GDM1 (cell line): Measurements from ENCODE around the gene CDK6.
A peak's percentile ranks its signal among the peaks of the same experiment; 100 is the strongest.

ENCODE experiments used
- DNase-seq: peaks from one replicate; lab custom pipeline; 2025; lab: John Stamatoyannopoulos, UW

Gene CDK6

DNA sequence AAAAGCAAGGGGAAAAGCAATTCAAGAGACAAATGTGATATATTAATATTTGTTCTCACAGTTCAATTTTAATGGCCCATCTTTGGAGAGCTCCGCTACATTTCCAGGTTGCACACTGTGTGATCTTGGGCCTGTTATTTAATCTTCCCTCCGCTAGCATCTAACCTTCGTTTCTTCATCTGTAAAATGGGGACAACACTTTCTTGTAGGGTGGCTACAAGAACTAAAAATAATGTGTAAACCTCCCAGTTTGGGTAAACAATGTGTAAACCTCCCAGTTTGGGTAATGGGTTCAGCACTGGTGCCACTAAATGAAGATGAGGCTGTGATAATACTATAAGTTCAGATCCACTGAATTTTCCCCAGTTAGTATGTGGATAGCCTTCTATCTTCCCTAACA is 99.5 kb downstream of the CDK6 start:
- no peak for DNase-seq

DNA sequence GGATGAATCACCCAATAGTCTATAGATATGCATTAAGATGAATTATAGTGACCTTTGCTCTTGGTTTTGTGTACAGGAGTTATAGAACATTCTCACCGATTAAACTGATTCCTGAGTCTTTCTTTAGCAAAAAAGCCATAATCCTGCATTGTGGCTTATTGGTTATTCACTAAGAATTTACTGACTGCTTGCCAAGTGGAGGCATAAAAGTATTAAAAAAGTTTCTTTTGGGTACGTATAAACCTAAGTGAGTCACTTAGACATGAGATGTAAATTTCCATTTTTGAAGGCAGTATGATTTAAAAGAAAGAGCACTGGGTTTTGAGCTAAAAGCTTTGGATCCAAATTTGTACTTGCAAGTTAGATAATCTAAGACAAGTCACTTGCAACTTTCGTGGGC is 100.7 kb downstream of the CDK6 start:
- DNase-seq: no peak

DNA sequence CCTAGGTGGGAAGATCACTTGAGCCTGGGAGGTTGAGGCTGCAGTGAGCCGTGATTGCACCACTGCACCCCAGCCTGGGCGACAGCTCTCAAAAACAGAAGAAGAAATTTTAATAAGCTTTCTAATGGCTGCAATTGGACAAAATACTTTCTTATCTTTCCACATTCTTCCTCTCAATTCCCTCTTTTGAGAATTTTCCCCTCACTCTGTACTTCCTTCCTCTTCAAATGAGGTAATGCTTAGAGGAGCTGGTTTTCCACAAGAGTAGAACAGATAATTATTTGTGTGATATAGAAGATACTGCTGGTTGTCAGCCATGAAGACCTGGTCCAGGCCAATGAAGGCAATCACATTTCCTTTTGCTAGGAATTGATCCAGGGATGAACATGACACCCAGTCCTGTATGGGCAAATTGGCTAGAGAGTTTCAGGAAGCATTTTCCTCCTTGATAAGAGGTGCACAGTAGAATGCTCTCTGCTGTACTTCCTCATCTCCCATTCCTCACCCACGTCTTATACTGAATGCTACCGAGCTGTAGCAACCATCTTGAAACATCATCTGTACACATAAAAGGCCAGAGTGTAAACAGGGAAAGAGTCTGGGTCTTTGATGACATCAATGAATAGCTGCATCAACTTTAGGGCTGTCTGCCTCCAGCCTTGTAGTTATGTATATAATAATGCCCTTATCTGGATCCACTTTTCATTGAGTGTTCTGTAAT is 103.9 kb downstream of the CDK6 start:
- DNase-seq: peak; percentile 21

DNA sequence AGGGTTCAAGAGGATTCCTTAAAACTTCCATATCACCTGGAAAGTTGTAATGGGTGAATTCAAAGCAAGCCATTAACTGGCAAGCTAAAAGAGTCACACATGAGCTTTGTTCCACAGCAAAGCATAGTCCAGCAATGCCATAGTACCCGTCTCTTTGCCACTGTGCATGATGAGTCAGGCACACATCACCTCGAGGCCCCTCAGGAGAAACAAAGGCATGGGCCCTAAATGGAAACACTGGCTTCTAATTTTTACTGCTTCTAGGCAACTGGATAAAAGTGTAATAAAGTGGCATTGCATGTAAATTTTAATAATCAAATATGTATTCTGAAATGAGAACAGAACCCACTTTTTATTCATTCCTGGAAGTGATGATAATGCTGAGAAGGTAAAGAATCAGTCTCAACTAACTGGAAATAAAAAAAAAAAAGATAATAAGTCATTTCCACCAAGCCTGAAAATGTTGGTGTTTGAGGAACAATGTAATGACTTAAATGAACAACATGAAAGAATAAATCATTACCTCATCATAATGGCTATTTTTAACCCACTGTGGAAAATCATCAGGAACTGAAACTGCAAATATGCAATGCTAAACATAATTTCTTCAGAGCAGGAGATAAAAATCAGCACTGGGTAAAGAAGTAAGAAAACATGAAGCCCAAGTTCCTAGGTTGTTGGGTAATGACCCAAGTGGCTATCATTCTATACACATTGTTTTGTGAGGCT is 104.9 kb downstream of the CDK6 start:
- no peak for DNase-seq

DNA sequence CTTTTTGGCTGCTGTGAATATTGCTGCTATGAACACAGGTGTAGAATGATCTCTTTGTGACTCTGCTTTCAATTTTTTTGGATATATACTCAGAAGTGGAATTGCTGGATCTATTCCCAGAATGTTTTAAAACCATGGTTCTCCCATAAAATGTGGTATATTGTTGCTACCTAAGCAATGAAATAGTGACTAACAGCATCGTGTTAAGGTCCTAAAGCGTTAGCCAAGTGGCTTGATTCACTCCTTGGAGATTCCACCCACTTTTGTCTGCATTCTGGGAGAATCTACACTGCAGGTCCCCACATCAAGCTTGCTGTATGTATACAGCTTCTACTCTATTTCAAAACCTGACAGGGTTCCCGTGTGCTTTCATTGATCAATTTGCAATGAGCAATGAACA is 105.6 kb downstream of the CDK6 start:
- DNase-seq: no peak

DNA sequence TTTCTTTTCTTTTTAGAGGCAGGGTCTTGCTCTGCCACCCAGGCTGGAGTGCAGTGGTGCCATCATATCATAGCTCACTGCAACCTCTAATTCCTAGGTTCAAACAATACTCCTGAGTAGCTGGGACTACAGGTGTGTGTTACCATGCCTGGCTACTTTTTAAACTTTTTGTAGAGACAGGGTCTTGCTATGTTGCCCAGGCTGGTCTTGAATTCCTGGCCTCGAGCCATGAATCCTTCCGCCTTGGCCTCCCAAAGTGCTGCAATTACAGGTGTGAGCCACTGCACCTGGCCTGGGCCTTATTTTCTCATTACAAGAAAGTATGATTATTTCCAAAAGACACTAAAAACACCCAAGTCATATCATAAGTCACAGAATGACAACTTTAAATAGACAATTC is 106.6 kb downstream of the CDK6 start:
- no peak for DNase-seq

DNA sequence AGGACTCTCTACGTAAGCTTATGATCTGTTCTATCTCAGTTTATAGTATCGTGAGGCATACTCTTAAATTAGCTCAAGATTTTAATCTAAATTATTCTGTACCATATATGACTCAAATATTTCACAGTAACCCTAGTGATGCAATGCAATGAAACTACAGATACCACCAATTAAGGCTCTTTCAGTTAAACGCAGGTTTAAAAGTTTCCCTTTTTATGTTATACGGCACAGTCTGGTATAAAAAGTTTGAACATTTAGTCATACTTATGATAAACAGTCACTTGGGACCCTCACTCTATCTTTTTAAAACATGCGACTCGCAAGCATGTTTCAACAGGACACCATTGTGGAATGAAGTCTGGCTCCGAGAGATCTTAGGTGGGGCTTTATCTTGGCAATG is 107.2 kb downstream of the CDK6 start:
- no peak for DNase-seq

DNA sequence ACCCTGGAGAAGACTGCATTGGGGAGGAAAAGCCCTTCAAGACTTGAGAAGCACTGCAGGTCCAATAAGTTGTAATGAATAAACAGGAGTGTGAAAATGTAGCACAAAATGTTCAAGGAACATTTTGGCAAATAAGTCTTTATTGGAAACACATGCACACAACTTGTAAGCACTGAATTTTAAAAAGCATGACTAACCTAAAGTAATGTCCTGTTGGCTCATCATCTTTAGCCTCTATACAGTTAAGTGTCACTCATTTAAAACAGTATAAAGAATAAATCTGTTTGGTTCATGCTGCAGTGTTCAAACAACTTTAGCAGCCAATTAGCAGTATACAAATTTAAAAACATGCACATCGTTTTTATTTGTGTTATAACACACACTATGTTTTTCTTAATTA is 108.6 kb downstream of the CDK6 start:
- no peak for DNase-seq

DNA sequence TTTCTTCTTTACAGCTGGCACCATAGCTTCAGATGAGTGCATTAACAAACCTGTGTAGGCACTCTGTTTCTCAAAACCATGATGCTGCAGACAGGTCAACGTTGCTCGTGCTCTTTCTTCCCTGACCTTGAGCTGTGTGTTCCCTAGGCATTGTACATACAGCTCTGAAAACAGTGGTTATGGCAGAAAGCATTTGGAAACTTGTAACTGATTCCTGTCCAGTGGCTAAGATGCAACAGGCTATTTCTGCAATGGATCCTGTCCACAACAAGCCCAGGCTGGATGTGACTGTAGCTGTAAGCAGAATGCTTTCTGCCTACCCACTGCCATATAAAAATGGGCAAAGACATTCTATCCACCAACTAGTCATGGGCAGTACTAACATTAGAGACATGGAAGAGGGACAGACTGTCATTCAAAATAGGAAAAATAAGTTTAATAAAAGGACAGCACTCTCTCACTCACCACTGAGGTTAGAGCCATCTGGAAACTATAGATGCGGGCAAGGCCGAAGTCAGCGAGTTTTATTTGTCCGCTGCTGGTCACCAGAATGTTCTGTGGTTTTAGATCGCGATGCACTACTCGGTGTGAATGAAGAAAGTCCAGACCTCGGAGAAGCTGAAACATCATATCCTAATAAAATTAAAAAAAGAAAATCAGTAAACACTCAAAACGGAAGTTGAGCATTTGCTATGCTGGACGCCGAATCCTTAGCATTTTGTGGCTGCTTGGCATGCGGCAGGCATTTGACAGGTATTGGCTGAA is 111.0 kb downstream of the CDK6 start:
- DNase-seq: no peak

DNA sequence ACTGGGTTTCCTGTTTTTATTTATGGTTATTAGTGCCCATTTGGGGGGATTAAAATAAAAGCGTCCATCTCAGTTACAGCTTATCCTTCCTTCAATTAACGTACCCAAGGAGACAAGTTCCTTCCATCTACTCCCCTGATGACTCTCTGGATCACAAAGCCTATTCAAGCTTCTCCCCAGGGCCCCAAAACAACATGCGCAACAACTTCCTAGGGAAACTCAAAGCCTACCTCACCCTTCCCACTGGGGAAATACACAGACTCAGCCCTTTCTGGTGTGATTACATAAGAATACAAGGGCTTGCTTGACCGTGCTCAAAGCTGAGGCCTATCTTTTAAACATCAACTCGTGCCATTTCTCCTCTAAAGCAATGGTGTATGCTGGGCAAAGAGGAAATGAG is 112.4 kb downstream of the CDK6 start:
- no peak for DNase-seq

DNA sequence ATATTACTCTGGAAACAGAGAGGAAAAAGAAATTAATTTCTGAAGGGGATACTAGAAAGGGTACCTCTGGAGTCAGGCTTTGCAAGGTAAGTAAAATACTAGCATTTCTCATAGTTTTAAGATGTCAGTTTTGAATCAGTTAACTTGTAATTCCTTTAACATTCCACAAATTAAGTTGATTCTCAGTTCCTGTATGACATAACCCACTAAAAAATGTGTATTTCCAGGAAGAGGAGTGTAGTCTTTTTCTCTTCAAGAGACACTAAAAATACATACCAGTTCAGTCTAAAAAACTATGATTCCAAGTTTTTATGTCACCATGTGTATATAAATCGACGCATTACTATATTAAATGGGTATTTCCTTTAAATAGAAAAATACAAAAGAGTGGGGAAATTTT is 113.2 kb downstream of the CDK6 start:
- no peak for DNase-seq

DNA sequence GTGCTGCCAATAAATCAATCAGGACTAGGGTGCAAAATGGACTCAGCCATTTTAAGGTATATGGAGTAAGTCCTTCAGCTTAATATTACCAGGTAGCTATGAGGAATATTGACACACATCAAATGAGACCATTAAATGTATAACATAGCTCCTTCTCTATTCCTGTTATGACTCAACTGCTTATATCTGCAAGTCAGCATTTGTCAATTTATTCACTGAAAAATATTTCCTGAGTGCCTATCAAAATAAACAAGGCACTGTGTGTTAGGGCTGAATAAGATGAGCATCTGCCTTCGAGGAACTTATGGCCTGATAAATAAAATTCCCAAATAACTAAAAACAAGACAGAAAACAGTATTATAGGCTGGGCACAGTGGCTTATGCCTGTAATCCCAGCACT is 113.8 kb downstream of the CDK6 start:
- DNase-seq: no peak

DNA sequence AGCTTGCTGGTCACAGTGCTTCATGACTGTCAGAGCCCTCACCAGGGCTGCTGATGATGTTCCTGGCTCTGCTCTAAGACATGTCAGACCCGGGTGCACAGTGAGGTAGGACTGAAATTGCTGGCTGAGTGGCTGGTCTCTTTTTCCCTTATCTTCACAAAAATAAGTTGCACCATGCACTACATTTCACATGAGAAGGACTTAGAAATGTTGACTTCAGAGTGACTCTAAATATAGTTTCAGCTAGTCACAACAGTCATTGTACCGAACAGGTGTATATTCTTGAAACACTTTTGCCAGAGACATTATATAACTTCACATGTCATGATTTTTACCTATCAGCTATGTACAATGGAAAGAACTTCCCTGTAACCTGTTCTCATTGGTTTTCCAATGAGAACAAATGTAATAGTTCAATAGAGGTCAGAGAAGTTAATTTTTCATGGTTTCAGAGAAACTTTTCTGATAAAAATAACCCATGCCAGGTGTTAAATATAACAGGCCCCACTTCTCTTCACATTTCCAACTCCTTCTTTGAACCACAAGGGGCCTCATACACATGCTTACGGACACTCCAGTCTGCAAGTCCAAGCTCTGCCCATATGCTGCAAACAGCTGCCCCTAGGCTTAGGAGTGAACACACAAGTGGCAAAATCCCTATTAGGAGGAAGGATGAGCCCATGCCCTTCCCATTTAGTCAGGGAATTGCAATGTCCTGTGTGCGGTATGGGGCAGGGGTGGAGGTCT is 115.6 kb downstream of the CDK6 start:
- no peak for DNase-seq

DNA sequence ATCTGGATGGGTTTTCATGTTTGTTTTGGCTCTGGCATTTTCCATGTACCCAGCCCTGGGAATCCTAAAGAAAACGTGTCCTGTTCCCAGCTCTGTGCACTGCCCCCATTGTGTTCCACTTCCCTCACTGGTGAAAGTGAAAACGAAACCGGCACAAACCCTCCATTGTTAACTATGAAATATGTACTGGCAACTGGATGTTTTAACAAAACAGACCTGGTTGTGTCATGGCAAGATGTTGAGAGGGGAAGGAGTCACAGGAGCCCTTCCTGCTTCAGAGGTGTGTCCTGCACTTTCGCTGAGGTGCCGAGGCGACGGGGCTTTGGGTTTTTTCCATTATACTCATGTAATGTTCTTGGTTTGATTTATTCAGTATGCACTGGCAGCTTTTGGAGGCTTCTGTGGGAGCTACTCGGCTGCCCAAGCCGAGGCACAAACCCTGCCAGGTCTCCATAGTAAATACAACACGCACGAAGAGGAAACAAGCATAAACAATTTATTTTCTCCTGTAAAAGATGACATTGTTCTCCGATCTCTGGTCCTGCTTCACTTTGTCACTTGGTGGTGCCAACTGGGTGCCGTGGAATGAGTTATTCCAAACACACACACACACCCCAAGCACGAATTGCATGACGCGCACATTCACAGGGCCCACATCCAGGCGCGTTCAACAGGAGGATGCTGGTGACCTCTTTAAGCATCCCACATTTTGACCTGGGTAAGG is 118.2 kb downstream of the CDK6 start:
- no peak for DNase-seq

DNA sequence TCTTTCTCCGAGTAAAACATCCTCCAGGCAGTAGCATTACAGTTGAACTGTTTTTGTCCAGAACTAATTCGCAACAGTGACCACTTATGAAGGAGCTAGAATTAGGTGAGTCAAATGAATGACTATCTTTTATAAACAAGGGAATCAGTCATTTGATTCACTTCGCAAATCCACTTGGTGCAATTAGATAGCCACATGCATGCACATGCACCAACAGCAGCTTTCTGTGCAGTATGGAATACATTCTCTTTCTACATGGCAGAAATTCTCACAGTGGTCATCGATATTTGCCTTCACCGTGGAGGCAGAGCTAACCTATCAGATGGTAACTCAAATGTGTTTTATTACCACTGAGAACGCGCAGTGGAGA is 118.8 kb downstream of the CDK6 start:
- DNase-seq: no peak

DNA sequence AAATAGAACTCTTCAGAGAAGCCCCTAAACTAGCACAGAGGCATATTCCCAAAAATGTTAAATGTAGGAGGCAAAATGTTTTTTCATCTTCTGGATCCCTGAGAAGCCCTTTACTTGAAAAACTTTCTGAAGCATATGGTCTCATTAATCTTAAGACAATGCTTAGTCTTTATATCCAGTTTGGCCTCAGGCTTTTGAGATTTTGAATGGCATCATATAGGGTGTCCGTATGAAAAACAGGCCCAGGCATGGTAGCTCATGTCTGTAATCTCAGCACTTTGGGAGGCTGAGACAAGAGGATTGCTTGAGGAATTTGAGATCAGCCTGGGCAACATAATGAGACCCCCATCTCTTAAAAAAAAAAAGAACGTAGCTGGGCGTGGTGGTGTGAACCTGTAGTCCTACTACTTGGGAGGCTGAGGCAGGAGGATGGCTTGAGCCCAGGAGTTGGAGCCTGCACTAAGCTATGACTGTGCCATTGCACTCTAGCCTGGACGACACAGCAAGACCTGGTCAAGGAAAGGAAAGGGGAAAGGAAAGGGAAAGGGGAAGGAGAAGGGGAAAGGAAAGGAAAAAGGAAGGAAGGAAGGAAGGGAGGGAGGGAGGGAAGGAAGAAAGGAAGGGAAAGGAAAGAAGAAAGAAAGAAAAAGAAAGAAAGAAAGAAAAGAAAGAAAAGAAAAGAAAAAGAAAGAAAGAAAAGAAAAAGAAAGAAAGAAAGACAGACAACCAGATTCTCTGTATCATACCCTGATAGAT is 119.4 kb downstream of the CDK6 start:
- no peak for DNase-seq

DNA sequence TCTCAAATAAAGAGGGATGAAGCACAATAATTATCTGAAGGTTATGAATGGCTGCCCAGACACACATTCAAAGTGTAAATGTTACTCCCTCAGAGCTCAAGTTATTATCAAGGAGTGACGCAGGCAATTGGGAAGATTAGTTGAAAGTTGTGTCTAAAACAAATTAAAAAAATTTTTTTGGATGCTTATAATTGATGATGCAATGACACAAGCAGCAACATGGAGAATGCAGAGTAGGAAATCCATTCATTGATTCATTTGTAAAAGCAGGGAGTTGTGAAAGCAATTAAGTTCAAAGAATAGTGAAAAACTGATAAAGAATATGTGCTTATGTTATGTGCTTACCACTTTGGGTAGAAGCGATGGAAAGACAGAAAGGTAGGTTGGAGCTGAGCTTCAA is 120.4 kb downstream of the CDK6 start:
- DNase-seq: no peak

DNA sequence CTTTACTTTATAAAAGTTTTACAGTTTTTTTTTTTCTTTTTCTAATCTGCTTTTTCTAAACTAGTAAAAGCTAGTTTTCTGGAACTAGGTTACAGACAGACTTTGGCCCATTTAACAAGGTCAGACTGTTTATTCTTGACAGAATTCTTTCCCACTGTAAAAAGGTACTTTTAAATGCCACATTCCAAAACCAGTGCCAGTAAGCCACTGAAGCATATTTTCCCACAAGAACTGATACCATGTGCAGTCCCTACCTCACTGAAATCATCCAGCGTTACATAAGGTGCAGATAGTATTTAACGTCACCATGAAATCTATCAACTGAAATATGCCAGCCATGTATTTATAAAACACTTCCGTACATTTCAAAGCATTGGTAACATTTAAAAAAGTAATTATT is 121.6 kb downstream of the CDK6 start:
- no peak for DNase-seq

DNA sequence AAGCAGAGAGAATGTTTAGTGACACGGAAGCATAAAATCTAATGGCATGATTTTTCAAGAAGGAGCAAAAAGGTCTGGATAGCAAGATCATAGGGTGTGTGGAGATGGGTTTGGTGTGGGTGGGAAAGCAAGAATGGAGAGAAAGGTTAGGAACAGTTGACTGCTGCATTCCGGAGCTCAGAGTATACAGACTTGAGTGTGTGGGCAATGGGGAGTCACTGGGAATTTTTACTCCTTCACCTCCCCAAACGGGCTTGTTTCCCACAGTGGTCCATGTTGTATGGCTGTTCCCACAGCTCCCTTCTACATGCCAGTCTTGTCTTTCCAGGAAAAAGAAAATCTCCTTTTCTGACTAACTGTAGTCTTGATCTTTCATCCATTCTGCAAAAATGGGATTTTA is 122.1 kb downstream of the CDK6 start:
- DNase-seq: no peak

DNA sequence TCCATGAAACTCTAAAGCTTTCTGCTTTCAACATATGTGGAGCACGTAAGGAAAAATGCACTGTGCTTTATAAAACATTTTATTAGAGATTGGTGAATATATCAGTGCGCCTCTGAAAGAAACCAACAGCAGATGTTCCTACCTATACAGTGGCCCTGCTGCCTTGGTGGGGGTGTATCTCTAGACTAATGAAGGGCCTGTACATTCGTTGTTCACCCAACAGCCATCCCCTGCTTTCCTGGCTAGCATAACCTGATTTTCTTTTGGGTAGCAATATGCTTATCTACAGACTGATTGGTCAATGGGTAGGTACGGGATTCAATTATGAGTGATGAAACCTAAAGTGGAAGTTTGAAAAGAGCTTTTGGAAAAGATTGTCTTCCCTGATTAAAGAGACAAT is 126.5 kb downstream of the CDK6 start:
- DNase-seq: no peak

DNA sequence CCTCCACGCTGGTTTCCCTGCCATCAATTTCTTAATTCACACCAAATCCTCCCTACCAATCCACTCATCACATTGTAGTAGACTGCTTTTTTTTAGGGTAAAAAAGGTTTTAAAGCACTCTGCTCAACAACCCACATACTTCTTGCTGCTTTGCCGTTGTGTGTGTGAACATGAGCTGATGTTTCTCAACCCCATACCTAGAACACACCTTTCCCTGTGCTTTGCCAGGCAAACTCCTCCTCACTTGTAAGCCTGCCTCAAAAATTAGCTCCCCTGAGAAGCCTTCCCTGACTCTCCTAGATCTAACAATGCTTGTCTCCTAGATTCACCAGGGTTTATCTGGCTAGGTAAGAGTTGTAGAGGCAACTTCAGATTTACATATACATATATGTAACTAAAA is 127.2 kb downstream of the CDK6 start:
- no peak for DNase-seq
